ENCODE data around the gene ATOH8. TPM values are rescaled to one million over a fixed set of nuclear protein-coding genes. Genes with fewer than 3 reads are reported as not detected.

ATOH8 gene
- total RNA-seq, 4 donors from 2014 or later = 13.2 to 83.0 (median 45.3) TPM

GRCh38 chr2:85753035-85753524 lies 711 bp upstream of the ATOH8 start:
- Histone ChIP-seq H3K4me1 (peaks cover 0 to 10% of the 10 kb centered on the region in 2 donors), H3K27me3 (no peaks in the 10 kb centered on the region), H3K27ac (peak overlapping the region; percentile 81 to 84), H3K4me3 (peak overlapping the region; percentile 65 to 68), H3K9me3 (no peaks in the 10 kb centered on the region), H3K36me3 (no peaks in the 10 kb centered on the region)
- intact Hi-C loops (cut with DNase I; ENCODE audit: low total_unique reads) = no loop called here
- no peak for DNase-seq
- no peak for TF ChIP-seq POLR2A (IDR thresholded peaks at IDR 0.05)
- TF ChIP-seq CTCF (IDR thresholded peaks at IDR 0.05) = no peak

- Histone ChIP-seq H3K27me3 (no peaks in the 10 kb centered on the region), H3K4me1 (peaks cover 0 to under 1% of the 10 kb centered on the region in 2 donors), H3K27ac (peak overlapping the region; percentile 81 to 84), H3K4me3 (peak overlapping the region; percentile 65 to 68), H3K36me3 (no peaks in the 10 kb centered on the region), H3K9me3 (no peaks in the 10 kb centered on the region)
- peak in 1 of 2 donors; percentile 51 for DNase-seq
- TF ChIP-seq POLR2A (IDR thresholded peaks at IDR 0.05) (peak in 1 of 2 donors; percentile 17), CTCF (IDR thresholded peaks at IDR 0.05) (peak in 3 of 4 experiments; percentile 23 to 61 (median 40))
- intact Hi-C loops (cut with DNase I; ENCODE audit: low total_unique reads) = no loop called here
Observed at GRCh38 chr2:85754313-85755095, 713 bp downstream of the ATOH8 start.

- intact Hi-C loops (cut with DNase I; ENCODE audit: low total_unique reads) = no loop called here
- no peak for DNase-seq
- Histone ChIP-seq H3K36me3 (no peaks in the 10 kb centered on the region), H3K27ac (peak overlapping the region; percentile 81 to 84), H3K27me3 (no peaks in the 10 kb centered on the region), H3K4me1 (no peaks in the 10 kb centered on the region), H3K9me3 (no peaks in the 10 kb centered on the region), H3K4me3 (peak overlapping the region; percentile 65 to 68)
- no peak for TF ChIP-seq POLR2A (IDR thresholded peaks at IDR 0.05)
- no peak for TF ChIP-seq CTCF (IDR thresholded peaks at IDR 0.05)
Observed at GRCh38 chr2:85755122-85756027, 1.6 kb downstream of the ATOH8 start.

GRCh38 chr2:85756195-85756594 lies 2.4 kb downstream of the ATOH8 start:
- DNase-seq = no peak
- no peaks in the 10 kb centered on the region for H3K4me1 ChIP-seq
- no peaks in the 10 kb centered on the region for H3K36me3 ChIP-seq
- intact Hi-C loops (cut with DNase I; ENCODE audit: low total_unique reads) = no loop called here
- no peaks in the 10 kb centered on the region for H3K9me3 ChIP-seq
- no peak for TF ChIP-seq CTCF (IDR thresholded peaks at IDR 0.05)
- TF ChIP-seq POLR2A (IDR thresholded peaks at IDR 0.05) = no peak
- no peaks in the 10 kb centered on the region for H3K27me3 ChIP-seq
- peak overlapping the region; percentile 65 to 68 for H3K4me3 ChIP-seq
- peak overlapping the region; percentile 81 to 84 for H3K27ac ChIP-seq

Data from uterus (tissue), 4 donors.